Heart left ventricle (tissue), 16 donors: ENCODE measurements around the gene FAM149B1. TPM values are rescaled to one million over a fixed set of nuclear protein-coding genes. Genes with fewer than 3 reads are reported as not detected.

Source experiments
- ATAC-seq, 4 donors: fragments of 200-7000 bp; cut with Tn5 transposase; one replicate each; pipeline ENCODE4 v1.9.1; 2020 to 2022; ENCODE audit warnings: moderate library complexity in 4 of 4, mild to moderate bottlenecking in 3 of 4, moderate number of reproducible peaks in 1 of 4
- DNase-seq, 5 donors: peaks; one replicate each; pipeline ENCODE4 v3.0.0-alpha.2; 2020
- H3K27ac ChIP-seq, 12 donors: fragments of 200-600 bp; sonication (generic) in 4 of 12; one replicate each; pipeline versions ENCODE4 v1.5.0 to v1.8.0; 2016 to 2022; ENCODE audit warnings: mild to moderate bottlenecking in 2 of 12
- H3K27me3 ChIP-seq, 9 donors: fragments of 200-600 bp; sonication (generic) in 2 of 9; one replicate each; pipeline versions ENCODE4 v1.5.1 to v1.8.0; 2016 to 2022; ENCODE audit warnings: mild to moderate bottlenecking in 3 of 9
- H3K36me3 ChIP-seq, 9 donors: fragments of 200-600 bp; sonication (generic) in 2 of 9; one replicate each; pipeline versions ENCODE4 v1.5.0 to v1.8.0; 2018 to 2022; ENCODE audit warnings: mild to moderate bottlenecking in 2 of 9
- H3K4me1 ChIP-seq, 12 donors: fragments of 200-600 bp; sonication (generic) in 4 of 12; one replicate each; pipeline versions ENCODE4 v1.5.0 to v1.8.0; 2016 to 2022; ENCODE audit warnings: mild to moderate bottlenecking in 3 of 12
- H3K4me3 ChIP-seq, 12 donors: fragments of 200-600 bp; sonication (generic) in 4 of 12; one replicate each; pipeline versions ENCODE4 v1.5.0 to v1.8.0; 2017 to 2022; ENCODE audit warnings: mild to moderate bottlenecking in 9 of 12, moderate library complexity in 4 of 12
- H3K9me3 ChIP-seq, 12 donors: fragments of 200-600 bp; sonication (generic) in 4 of 12; one replicate each; pipeline versions ENCODE4 v1.5.0 to v1.8.0; 2016 to 2022; ENCODE audit warnings: mild to moderate bottlenecking in 1 of 12
- CTCF ChIP-seq, 12 donors: fragments of 200-600 bp; sonication (generic) in 4 of 12; IDR thresholded peaks; one replicate each; pipeline versions ENCODE4 v1.5.0 to v1.8.0; 2018 to 2022; ENCODE audit warnings: antibody characterized with exemption in 12 of 12, mild to moderate bottlenecking in 5 of 12
- POLR2A ChIP-seq, 2 donors: fragments of 450-650 bp; IDR thresholded peaks; one replicate each; pipeline ENCODE4 v1.6.1; 2017; ENCODE audit warnings: antibody characterized with exemption in 2 of 2, mild to moderate bottlenecking in 2 of 2, moderate library complexity in 2 of 2
- WGBS, 4 donors: extraction: QIAGEN DNeasy Blood & Tissue Kit in 2 of 4; methylation state at CpG; one replicate each; pipeline versions ENCODE4 v1.1.5 to v1.1.7; 2013 to 2018; 5-methylcytosine and 5-hydroxymethylcytosine counted together
- intact Hi-C, 10 donors: fragments of 100-400 bp; cut with DNase I; formaldehyde crosslinking; loops; one replicate each; pipeline versions ENCODE4 v1.11.1 to v1.14.2; 2022
- polyA plus RNA-seq, 2 donors: library from polyadenylated mRNA; stranded (reverse); fragments of 200-250 nt; gene quantifications; one replicate each; pipeline ENCODE4 v1.2.3, GENCODE V29; 2013
- total RNA-seq, 9 donors: library from RNA; depleted of rRNA in 2 of 9; stranded (reverse); fragments of >200 nt in 2 of 9; fragmentation: NEBNext Ultra II Directional in 3 of 9; extraction: Animal tissue kit (Norgen Biotek cat#: 25700) in 3 of 9; gene quantifications; one replicate each; pipeline versions ENCODE4 v1.1.0 to v1.2.4, GENCODE V29; 2016 to 2023
- donor health status: ischemic (EF 13 %, LVEDD 7.1; RV severe dilation, severe dysfunction).
- donor health status: healthy with polysubstance abuse.
- donor health status: DM: no; HTN: yes; CAD: no.
- donor health status: DM: no; HTN: no; CAD: no.
- donor health status: ischemic (EF 25% LVEDD 6.9; RV normal size, moderate dysfunction).
- donor health status: ischemic (EF 25% LVEDD 5.7; RV mildly dilated, moderate dysfunction).
- donor health status: healthy.
- donor health status: DM: yes; HTN: yes; CAD: no.
- donor health status: ischemic (EF 35%, LVEDD 5.7; RV mildly dilated, moderate dysfunction).
- donor health status: nonischemic (EF 11% LVEDD 7.7; RV severe dilation, severe dysfunction).
- donor health status: DM: yes; HTN: yes; CAD: no.
- donor health status: PGD.
- donor health status: ischemic (EF 29% LVEDD 5.4; RV normal size, mild dysfunction).
- donor health status: nonischemic (EF 23%, LVEDD 6.1; RV moderate dilation, normal function).

The FAM149B1 gene
- total and polyA plus RNA-seq, 11 donors = 7.8 to 21.8 (median 17.8) TPM

GRCh38 chr10:73182568-73182967, 14.6 kb downstream of the FAM149B1 start:
- TF ChIP-seq CTCF (IDR thresholded peaks at IDR 0.05) (no peak), POLR2A (IDR thresholded peaks at IDR 0.05) (no peak)
- 92 to 97% (median 93%) methylated on average over 2 of the region's 2 CpGs for WGBS, 4 donors
- Histone ChIP-seq H3K9me3 (no peaks in the 10 kb centered on the region), H3K36me3 (peaks cover 0 to 83% (median 56%) of the 10 kb centered on the region in 9 donors), H3K4me3 (no peak overlapping the region), H3K27ac (no peak overlapping the region), H3K4me1 (no peaks in the 10 kb centered on the region), H3K27me3 (no peaks in the 10 kb centered on the region)
- DNase-seq = no peak
- intact Hi-C loops = no loop called here
- ATAC-seq = no peak

GRCh38 chr10:73183667-73184281, 15.9 kb downstream of the FAM149B1 start:
- no peaks in the 10 kb centered on the region for H3K27me3 ChIP-seq
- no peak overlapping the region for H3K4me3 ChIP-seq
- intact Hi-C loops = no loop called here
- H3K36me3 ChIP-seq = peaks cover 0 to 73% (median 45%) of the 10 kb centered on the region in 9 donors
- ATAC-seq (no peak), DNase-seq (no peak)
- WGBS, 4 donors = 72 to 79% (median 76%) methylated on average over 3 of the region's 3 CpGs
- H3K4me1 ChIP-seq = no peaks in the 10 kb centered on the region
- no peak for TF ChIP-seq CTCF (IDR thresholded peaks at IDR 0.05)
- no peak for TF ChIP-seq POLR2A (IDR thresholded peaks at IDR 0.05)
- no peaks in the 10 kb centered on the region for H3K9me3 ChIP-seq
- H3K27ac ChIP-seq = no peak overlapping the region

GRCh38 chr10:73186266-73186665, 18.3 kb downstream of the FAM149B1 start:
- DNase-seq = no peak
- no peak for TF ChIP-seq POLR2A (IDR thresholded peaks at IDR 0.05)
- TF ChIP-seq CTCF (IDR thresholded peaks at IDR 0.05) = no peak
- no peak overlapping the region for H3K27ac ChIP-seq
- no peaks in the 10 kb centered on the region for H3K27me3 ChIP-seq
- WGBS, 4 donors = 90 to 95% (median 91%) methylated on average over 1 of the region's 1 CpG
- H3K9me3 ChIP-seq = no peaks in the 10 kb centered on the region
- no peak for ATAC-seq
- H3K36me3 ChIP-seq = peaks cover 0 to 48% (median 23%) of the 10 kb centered on the region in 9 donors
- intact Hi-C loops = no loop called here
- H3K4me1 ChIP-seq = no peaks in the 10 kb centered on the region
- no peak overlapping the region for H3K4me3 ChIP-seq

- H3K9me3 ChIP-seq = no peaks in the 10 kb centered on the region
- ATAC-seq = no peak
- no peaks in the 10 kb centered on the region for H3K27me3 ChIP-seq
- peaks cover 0 to 44% (median 25%) of the 10 kb centered on the region in 9 donors for H3K36me3 ChIP-seq
- intact Hi-C loops = no loop called here
- no peaks in the 10 kb centered on the region for H3K4me1 ChIP-seq
- H3K4me3 ChIP-seq = no peak overlapping the region
- whole genome bisulfite sequencing, 4 donors = 93 to 98% (median 97%) methylated on average over 5 of the region's 5 CpGs
- no peak for TF ChIP-seq CTCF (IDR thresholded peaks at IDR 0.05)
- TF ChIP-seq POLR2A (IDR thresholded peaks at IDR 0.05) = no peak
- DNase-seq = no peak
- H3K27ac ChIP-seq = no peak overlapping the region
These were observed 22.3 kb downstream of the FAM149B1 start for GRCh38 chr10:73190188-73190587.
